ENCODE data around the gene KTN1. TPM values are rescaled to one million over a fixed set of nuclear protein-coding genes. Genes with fewer than 3 reads are reported as not detected.

KTN1 gene
- total RNA-seq, 2 donors from 2014 or later, result 173 to 176 TPM

DNA sequence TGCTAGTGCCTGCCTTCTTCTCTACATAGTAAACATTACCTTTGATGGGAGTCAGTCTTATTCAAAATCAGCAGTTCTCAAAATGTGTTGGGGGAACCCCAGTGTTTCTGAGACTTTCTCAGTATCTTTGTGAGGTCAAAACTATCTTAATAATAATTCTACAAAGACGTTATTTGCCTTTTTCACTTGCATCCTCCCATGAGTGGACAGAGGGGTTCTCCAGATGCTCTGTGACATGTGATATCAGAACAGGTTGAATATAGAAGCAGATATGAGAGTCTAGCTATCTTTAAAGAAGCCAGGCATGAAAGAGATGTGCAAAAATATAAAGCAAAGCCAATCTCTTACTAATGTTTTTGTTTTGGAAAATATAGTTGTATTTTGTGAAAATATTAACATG is 144.7 kb downstream of the KTN1 start:
- intact Hi-C loops (cut with DNase I), result no loop called here

DNA sequence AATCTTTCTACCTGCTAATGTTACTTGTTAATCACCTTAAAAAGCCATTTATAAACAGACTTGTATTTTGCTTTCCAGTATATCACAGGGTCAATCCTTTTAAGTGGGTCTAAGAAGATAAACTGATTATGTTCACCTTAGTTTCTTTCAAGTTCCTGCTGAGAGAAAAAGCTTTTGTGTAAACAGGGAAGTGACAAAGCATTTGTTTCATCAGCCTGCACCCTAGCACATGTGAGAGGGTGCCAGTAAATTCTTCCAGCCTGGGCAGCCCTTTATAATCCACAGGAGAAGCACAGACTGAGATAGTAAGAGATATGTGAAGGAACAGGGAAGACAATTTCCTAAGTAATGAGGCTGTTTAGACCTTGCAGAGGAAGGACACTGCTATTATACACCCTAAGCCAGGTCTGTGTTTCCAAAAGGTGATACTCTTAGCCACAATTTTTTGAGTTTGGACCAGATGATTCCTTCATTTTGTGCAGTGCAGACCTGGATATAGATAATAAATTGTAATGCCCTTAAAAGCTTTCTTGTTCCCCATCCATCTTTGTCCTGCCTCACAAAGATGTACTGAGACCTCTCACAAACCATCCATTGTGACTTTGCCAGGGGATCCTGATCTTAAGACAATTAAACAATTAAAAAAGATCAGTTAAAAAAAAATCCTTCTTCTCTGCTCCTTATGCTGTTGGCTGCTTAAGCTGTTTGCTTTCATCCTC is 150.7 kb downstream of the KTN1 start:
- no peak for DNase-seq
- no peak for ATAC-seq
- intact Hi-C loops (cut with DNase I), result loop anchor here (5.0 to 10.0 kb wide), 4 partner anchors 612 to 744 kb away; no protein-coding TSS in a partner anchor

More for the DNA sequence above, 144.7 kb downstream of the KTN1 start:
- DNase-seq (no peak), ATAC-seq (no peak)

DNA sequence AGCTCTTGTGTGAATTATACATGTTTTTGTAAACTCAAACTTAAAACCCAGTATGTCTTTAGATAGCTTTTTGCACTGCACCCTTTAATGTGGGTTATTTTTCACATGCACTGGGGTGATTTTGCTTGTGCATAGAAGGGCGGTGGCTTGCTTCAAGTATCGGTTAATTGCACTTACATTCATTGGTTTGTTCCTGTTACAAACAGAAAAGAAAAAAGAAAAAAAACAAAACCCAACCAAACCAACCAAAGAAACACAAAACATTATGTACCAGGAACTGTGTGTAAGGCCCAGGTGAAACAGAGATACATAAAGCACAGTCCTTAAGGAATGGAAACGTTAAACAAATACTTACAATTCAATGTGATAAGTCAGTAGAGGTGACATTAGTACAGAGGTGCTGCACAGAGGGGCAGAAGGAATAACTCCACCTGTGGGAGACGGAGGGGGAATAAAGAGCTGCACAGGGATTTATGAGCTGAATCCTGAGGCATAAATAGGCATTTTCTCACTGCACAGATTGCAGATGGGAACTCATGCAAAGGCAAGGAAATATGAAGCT is 151.4 kb downstream of the KTN1 start:
- ATAC-seq, result no peak
- no peak for DNase-seq

DNA sequence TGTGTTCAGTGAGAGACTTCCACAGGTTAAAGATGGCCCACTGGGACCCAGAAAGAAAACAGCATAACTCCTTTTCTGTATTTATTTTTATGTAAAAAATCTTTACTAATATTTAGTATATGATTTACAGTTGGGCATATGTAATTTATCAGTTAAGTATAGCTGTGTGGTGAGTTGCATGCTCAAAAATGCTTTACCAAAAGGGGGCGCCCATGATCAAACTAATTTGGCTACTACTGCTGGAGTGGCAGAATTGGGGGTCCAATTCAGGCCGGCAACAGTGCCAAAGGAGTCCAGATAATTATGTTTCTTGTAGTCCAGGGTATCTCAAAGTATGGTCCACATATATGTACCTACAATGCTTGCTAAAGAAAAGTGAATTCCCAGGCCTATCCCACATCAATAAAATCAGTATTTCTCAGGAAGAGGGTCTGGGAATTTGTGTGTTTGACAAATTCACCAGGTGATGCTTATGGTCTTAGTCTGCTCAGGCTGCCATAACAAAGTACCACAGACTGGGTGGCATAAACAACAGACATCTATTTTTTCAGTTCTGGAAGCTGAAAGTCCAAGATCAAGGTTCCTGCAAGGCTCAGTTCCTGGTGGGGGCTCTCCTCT is 152.0 kb downstream of the KTN1 start:
- no peak for DNase-seq
- intact Hi-C loops (cut with DNase I), result loop anchor here (5.0 to 10.0 kb wide), 4 partner anchors 610 to 743 kb away; no protein-coding TSS in a partner anchor
- ATAC-seq, result peak in 1 of 2 donors; percentile 18

More for the DNA sequence above, 151.4 kb downstream of the KTN1 start:
- intact Hi-C loops (cut with DNase I), result loop anchor here (5.0 to 10.0 kb wide), 4 partner anchors 611 to 743 kb away; no protein-coding TSS in a partner anchor

DNA sequence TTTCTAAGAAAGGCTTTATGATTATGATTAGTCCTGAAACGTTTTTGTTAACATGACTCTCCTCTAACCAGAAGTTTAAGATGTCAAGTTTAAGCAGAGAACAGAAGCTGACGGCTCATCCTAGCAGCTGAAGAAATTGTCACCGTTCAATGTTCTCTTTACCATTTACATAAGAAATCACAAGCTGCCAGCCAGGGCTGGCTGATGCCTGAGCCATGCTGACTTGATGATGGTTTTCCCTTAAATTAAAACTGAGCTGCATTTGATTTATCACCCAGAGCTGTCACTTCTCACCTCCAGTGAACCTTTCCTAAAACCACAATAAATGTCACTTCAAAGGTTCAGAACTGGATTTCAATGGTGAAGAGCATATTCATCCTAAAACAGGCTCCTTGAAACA is 153.6 kb downstream of the KTN1 start:
- intact Hi-C loops (cut with DNase I), result loop anchor here (5.0 to 10.0 kb wide), 4 partner anchors 609 to 741 kb away; no protein-coding TSS in a partner anchor
- no peak for DNase-seq
- no peak for ATAC-seq

Other genes with a start within 250 kb of the KTN1 start
- gene ATG14, start 168.4 kb upstream of the KTN1 start, total RNA-seq, result 1 to 10 TPM; 6.8 to 8.5 TPM
- not detected for gene TBPL2, start 139.6 kb upstream of the KTN1 start, total RNA-seq